Astrocyte (in vitro differentiated cells and primary cell): ENCODE results near the gene MIER1. TPM values are rescaled to one million over a fixed set of nuclear protein-coding genes. Genes with fewer than 3 reads are reported as not detected.

Source experiments
- DNase-seq: peaks from one replicate; pipeline ENCODE4 v3.0.0-alpha.2; 2010; ENCODE audit warnings: low read depth
- FAIRE-seq: peaks from 2 replicates; lab custom pipeline; 2011; peaks lifted over from hg19 to GRCh38; lab: Jason Lieb, UNC
- H2AFZ ChIP-seq: 2 replicates; pipeline ENCODE4 v1.6.0; 2012; ENCODE audit warnings: low read depth, low read length, inconsistent platforms
- H3K27ac ChIP-seq: 2 replicates; pipeline ENCODE4 v1.5.1; 2011; ENCODE audit warnings: low read depth, low read length, inconsistent platforms
- H3K27me3 ChIP-seq: 2 replicates; pipeline ENCODE4 v1.6.0; 2011; ENCODE audit warnings: low read length, inconsistent platforms; ENCODE audit not compliant: insufficient read depth
- H3K36me3 ChIP-seq: 2 replicates; pipeline ENCODE4 v1.5.1; 2011; ENCODE audit warnings: low read length, inconsistent platforms; ENCODE audit not compliant: insufficient read depth
- H3K4me1 ChIP-seq: 2 replicates; pipeline ENCODE4 v1.5.1; 2011; ENCODE audit warnings: low read length, inconsistent platforms; ENCODE audit not compliant: insufficient read depth
- H3K4me2 ChIP-seq: 2 replicates; pipeline ENCODE4 v1.6.0; 2012; ENCODE audit warnings: low read length, inconsistent platforms
- H3K4me3 ChIP-seq: 2 replicates; pipeline ENCODE4 v1.5.1; 2011; ENCODE audit warnings: low read depth, mild to moderate bottlenecking, low read length, inconsistent platforms; ENCODE audit not compliant: insufficient read depth
- H3K79me2 ChIP-seq: 2 replicates; pipeline ENCODE4 v1.6.0; 2012; ENCODE audit warnings: mild to moderate bottlenecking, low read length, inconsistent platforms; ENCODE audit not compliant: insufficient read depth
- H3K9ac ChIP-seq: 2 replicates; pipeline ENCODE4 v1.6.0; 2012; ENCODE audit warnings: mild to moderate bottlenecking, low read length, inconsistent platforms
- H3K9me3 ChIP-seq: 2 replicates; pipeline ENCODE4 v1.5.1; 2012; ENCODE audit warnings: low read depth, mild to moderate bottlenecking, low read length, inconsistent platforms; ENCODE audit not compliant: insufficient read depth
- H4K20me1 ChIP-seq: 2 replicates; pipeline ENCODE4 v1.6.0; 2012; ENCODE audit warnings: low read length, inconsistent platforms; ENCODE audit not compliant: insufficient read depth
- H3K27ac Mint-ChIP-seq: one replicate; pipeline ENCODE4 v1.8.0; 2021; ENCODE audit warnings: mild to moderate bottlenecking, mixed read lengths; ENCODE audit not compliant: unreplicated experiment
- H3K27me3 Mint-ChIP-seq: one replicate; pipeline ENCODE4 v1.8.0; 2021; ENCODE audit warnings: low read depth, mixed read lengths; ENCODE audit not compliant: unreplicated experiment
- H3K36me3 Mint-ChIP-seq: one replicate; pipeline ENCODE4 v1.8.0; 2021; ENCODE audit warnings: low read depth, mixed read lengths; ENCODE audit not compliant: unreplicated experiment
- H3K4me1 Mint-ChIP-seq: one replicate; pipeline ENCODE4 v1.8.0; 2021; ENCODE audit warnings: low read depth, mixed read lengths; ENCODE audit not compliant: unreplicated experiment
- H3K4me3 Mint-ChIP-seq: one replicate; pipeline ENCODE4 v1.8.0; 2021; ENCODE audit warnings: mild to moderate bottlenecking, moderate library complexity, mixed read lengths; ENCODE audit not compliant: unreplicated experiment
- H3K9me3 Mint-ChIP-seq: one replicate; pipeline ENCODE4 v1.8.0; 2021; ENCODE audit warnings: mild to moderate bottlenecking, mixed read lengths; ENCODE audit not compliant: unreplicated experiment
- CTCF ChIP-seq: IDR thresholded peaks from 2 replicates; pipeline ENCODE4 v1.5.1; 2011; ENCODE audit warnings: low read depth, mild to moderate bottlenecking, inconsistent platforms, low read length, moderate library complexity; ENCODE audit not compliant: insufficient read depth
- EZH2 ChIP-seq: IDR thresholded peaks from 2 replicates; pipeline ENCODE4 v1.6.1; 2012; ENCODE audit warnings: mild to moderate bottlenecking, low read length, inconsistent platforms; ENCODE audit not compliant: insufficient read depth
- total RNA-seq: library from RNA; stranded (reverse); gene quantifications from 2 replicates; pipeline ENCODE4 v1.2.1, GENCODE V29; 2021

Gene MIER1
- total RNA-seq, 1 donor from 2014 or later: 40.2 TPM

DNA sequence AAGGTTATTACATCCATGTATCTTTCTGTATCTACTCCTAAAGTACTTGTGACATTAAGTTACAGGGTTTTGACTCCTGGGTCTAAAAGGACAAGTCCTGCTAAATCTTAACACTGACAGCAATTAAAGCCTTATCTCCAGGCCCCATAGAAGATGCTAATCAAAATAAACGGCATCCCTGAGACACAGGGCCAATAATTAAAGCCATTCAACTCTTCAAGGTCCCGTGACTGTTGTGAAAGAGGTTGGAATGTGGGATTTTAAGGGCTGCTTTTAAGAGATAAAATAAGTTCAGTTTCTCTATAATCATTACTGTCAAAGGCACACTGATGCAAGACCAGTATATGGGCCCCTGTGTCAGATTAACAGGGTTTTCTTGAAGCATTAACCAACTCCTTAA, 8.5 kb upstream of the MIER1 start:
- no peak overlapping the region for H3K4me3 ChIP-seq

DNA sequence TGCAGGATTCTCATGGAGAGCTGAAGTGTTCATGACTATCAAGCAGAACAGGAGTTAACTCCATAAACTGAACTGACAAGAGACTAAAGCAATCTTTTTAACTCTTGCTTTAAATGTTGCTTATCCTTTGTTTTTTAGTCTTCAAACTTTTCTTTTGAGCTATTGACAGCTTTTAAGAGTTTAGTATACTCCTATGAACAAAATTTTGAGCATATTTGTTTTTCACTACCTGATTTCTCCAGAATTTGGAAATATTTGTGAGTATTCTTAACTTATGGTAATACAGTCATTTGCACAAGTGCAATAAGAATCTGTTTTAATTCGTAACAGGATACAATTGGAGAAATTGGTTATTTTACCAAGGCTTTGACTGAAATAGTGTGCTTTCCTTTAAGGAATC, 7.3 kb upstream of the MIER1 start:
- no peak overlapping the region for H2AFZ ChIP-seq
- Mint-ChIP-seq H3K4me1 (no peaks in the 10 kb centered on the region), H3K4me3 (no peak overlapping the region), H3K27ac (no peak overlapping the region), H3K27me3 (no peaks in the 10 kb centered on the region), H3K36me3 (peaks cover 2% of the 10 kb centered on the region), H3K9me3 (no peaks in the 10 kb centered on the region)
- no peaks in the 10 kb centered on the region for H3K4me1 ChIP-seq
- DNase-seq: no peak
- TF ChIP-seq CTCF (no peak), EZH2 (no peak)
- H3K9ac ChIP-seq: no peak overlapping the region
- no peaks in the 10 kb centered on the region for H3K27me3 ChIP-seq
- H3K36me3 ChIP-seq: no peaks in the 10 kb centered on the region
- H3K27ac ChIP-seq: no peak overlapping the region
- H3K4me3 ChIP-seq: no peak overlapping the region
- H3K9me3 ChIP-seq: no peaks in the 10 kb centered on the region
- no peak for FAIRE-seq
- H4K20me1 ChIP-seq: no peaks in the 10 kb centered on the region
- H3K4me2 ChIP-seq: no peak overlapping the region
- peaks cover 7% of the 10 kb centered on the region for H3K79me2 ChIP-seq

More for the DNA sequence above, 8.5 kb upstream of the MIER1 start:
- FAIRE-seq (no peak), DNase-seq (no peak)
- Histone ChIP-seq H3K27ac (no peak overlapping the region), H3K9me3 (no peaks in the 10 kb centered on the region), H3K27me3 (no peaks in the 10 kb centered on the region), H3K79me2 (peaks cover 3% of the 10 kb centered on the region), H3K4me2 (no peak overlapping the region), H3K4me1 (no peaks in the 10 kb centered on the region), H3K36me3 (no peaks in the 10 kb centered on the region), H3K9ac (no peak overlapping the region), H4K20me1 (no peaks in the 10 kb centered on the region), H2AFZ (no peak overlapping the region)
- Mint-ChIP-seq H3K36me3 (peaks cover 5% of the 10 kb centered on the region), H3K9me3 (no peaks in the 10 kb centered on the region), H3K27ac (no peak overlapping the region), H3K27me3 (no peaks in the 10 kb centered on the region), H3K4me3 (no peak overlapping the region), H3K4me1 (no peaks in the 10 kb centered on the region)
- no peak for TF ChIP-seq CTCF
- TF ChIP-seq EZH2: no peak

DNA sequence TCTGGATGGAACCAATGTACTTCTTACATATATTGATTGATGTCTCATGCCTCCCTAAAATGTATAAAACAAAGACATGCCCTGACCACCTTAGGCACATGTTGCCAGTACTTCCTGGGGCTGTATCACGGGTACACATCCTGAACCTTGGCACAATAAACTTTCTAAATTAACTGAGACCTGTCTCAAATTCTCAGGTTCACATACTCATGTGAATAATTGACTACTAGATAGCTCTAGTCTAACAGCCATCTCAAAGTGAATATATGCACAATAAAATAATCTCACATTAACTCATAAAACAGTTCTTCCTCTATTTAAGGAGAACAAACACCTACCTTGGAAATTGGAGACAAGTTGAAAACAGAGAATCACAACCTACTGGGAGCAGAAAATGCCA, 5.7 kb upstream of the MIER1 start:
- Histone ChIP-seq H3K4me3 (no peak overlapping the region), H3K79me2 (peaks cover 21% of the 10 kb centered on the region), H3K4me2 (no peak overlapping the region), H3K27me3 (no peaks in the 10 kb centered on the region), H3K9ac (no peak overlapping the region), H2AFZ (no peak overlapping the region), H3K4me1 (peaks cover 5% of the 10 kb centered on the region), H4K20me1 (no peaks in the 10 kb centered on the region), H3K27ac (no peak overlapping the region), H3K9me3 (no peaks in the 10 kb centered on the region), H3K36me3 (no peaks in the 10 kb centered on the region)
- Mint-ChIP-seq H3K4me3 (no peak overlapping the region), H3K9me3 (no peaks in the 10 kb centered on the region), H3K36me3 (peaks cover 2% of the 10 kb centered on the region), H3K4me1 (no peaks in the 10 kb centered on the region), H3K27ac (no peak overlapping the region), H3K27me3 (no peaks in the 10 kb centered on the region)
- FAIRE-seq (no peak), DNase-seq (no peak)
- no peak for TF ChIP-seq EZH2
- no peak for TF ChIP-seq CTCF
